ENCODE measurements around the gene FKBP15. TPM values are rescaled to one million over a fixed set of nuclear protein-coding genes. Genes with fewer than 3 reads are reported as not detected.
"Not testable (repeated sequence)": the region's sequence is repeated elsewhere in the genome, so short reads cannot be mapped to it uniquely, and the experiment has no call there.

Gene FKBP15
- total RNA-seq, 4 donors from 2014 or later: 13.3 to 17.5 (median 14.5) TPM

DNA sequence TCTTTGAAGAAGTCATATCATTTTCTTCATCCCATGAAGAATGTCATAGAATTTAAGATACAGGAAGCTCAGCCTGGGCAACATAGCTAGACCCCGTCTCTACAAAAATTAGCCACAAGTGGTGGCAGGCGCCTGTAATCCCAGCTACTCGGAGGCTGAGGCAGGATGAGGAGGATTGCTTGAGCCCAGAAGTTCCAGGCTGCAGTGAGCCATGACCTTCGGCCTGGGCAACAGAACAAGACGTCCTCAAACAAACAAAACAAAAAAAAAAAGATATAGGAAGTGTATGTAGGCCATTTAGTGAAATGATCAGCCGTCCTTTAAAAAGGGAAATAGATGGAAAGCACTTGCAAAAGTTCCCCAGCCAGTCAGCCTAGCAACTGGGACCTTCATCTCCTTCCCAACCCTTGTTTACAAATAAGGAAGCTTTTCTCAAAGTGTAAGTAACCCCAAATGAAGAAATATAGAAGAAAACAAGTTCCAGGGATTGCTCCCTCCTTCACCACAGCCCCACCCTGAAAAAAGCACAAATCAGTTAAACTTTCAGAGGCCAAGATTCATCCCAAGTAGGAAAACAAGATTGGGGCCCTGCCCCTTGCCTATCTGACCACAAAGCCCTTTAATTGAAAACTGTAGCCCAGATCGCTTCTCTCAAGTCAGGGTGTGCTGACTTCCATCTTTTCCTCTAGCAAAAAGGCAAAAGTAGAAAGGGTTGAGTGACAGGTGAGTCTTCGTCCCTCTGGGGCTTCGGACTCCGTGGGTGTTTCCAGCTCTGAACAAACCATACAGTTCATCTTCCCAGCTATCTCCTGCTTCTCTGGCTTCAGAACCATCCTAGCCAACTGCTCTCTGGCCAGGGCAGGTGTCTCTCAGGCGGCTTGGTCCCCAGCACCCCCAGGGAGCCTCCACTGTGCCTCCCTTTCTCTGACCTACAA lies 69.1 kb downstream of the FKBP15 start:
- H3K27ac ChIP-seq: peak overlapping the region; percentile 84 to 94 (median 92)
- intact Hi-C loops (cut with DNase I; ENCODE audit: low total_unique reads): loop anchor here (2.0 to 10.0 kb wide), 4 partner anchors 40 to 123 kb away; partner anchors contain the start of genes CDC26, FKBP15, PRPF4 and SLC31A1

DNA sequence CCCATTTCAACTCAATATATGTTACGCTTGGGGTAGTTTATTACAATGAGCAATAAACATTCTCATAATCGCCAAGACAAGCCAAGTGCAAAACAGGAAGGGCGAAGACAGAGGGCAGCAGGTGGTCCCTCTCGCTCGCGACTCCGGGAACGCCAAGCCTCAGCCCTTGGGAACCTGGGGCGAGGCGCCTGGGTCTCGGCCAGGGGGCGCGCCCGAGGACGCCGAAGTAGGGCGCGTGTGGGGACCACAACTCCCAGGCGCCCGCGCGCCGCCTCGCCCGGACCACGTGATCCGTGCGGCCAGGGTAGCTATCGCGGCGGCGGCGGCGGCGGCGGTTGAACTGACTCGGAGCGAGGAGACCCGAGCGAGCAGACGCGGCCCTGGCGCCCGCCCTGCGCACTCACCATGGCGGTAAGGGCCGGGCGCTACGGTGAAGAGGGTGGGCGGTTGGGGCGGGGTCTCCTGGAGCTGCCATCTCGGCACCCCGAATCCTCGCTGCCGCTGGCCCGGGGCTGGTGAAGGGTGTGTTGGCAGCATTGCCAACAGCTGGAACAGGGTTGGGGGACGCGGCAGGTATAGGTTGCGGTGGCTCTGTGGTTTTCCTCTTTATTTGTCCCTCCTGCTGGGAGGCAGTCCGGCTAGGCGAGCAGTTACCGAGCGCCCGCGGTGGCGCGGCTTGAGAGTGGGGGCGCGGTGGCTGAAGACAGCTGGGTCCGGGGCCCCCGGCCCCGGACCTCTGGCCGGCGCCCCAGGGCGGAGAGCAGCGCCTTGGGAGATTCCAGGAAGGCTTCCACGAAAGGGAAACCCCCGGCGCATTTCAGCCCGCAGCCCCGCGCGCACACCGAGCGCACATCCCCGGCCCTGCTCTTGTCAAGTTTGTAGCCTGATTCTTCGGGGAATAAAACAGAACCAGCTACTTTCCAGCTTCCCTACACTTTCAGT lies 70.1 kb downstream of the FKBP15 start, which contains the start of gene SLC31A2:
TSS of gene SLC31A2 (plus strand) at position 338 of the 942 bp plus-strand sequence. CDS start at position 406, 68 bp downstream.
- intact Hi-C loops (cut with DNase I; ENCODE audit: low total_unique reads) (loop anchor here (1.0 to 10.0 kb wide), 5 partner anchors 39 to 433 kb away; partner anchors contain the start of genes CDC26, FKBP15, INIP and PRPF4), in situ Hi-C loops (cut with MboI; ENCODE audit: low sequenced_read_pairs in 4 of 4) (no loop called here)
- H3K4me1 ChIP-seq: peaks cover 18 to 42% of the 10 kb centered on the region in 2 donors

More for the DNA sequence above, 69.1 kb downstream of the FKBP15 start:
- Histone ChIP-seq H3K4me1 (peaks cover 18 to 47% of the 10 kb centered on the region in 2 donors), H3K27me3 (no peaks in the 10 kb centered on the region), H3K9me3 (no peaks in the 10 kb centered on the region), H3K4me3 (peak overlapping the region; percentile 95 to 99 (median 96)), H3K36me3 (peaks cover 0 to 6% of the 10 kb centered on the region in 2 donors)
- in situ Hi-C loops (cut with MboI; ENCODE audit: low sequenced_read_pairs in 4 of 4): no loop called here
- no peak for DNase-seq
- TF ChIP-seq, protein P1, sequence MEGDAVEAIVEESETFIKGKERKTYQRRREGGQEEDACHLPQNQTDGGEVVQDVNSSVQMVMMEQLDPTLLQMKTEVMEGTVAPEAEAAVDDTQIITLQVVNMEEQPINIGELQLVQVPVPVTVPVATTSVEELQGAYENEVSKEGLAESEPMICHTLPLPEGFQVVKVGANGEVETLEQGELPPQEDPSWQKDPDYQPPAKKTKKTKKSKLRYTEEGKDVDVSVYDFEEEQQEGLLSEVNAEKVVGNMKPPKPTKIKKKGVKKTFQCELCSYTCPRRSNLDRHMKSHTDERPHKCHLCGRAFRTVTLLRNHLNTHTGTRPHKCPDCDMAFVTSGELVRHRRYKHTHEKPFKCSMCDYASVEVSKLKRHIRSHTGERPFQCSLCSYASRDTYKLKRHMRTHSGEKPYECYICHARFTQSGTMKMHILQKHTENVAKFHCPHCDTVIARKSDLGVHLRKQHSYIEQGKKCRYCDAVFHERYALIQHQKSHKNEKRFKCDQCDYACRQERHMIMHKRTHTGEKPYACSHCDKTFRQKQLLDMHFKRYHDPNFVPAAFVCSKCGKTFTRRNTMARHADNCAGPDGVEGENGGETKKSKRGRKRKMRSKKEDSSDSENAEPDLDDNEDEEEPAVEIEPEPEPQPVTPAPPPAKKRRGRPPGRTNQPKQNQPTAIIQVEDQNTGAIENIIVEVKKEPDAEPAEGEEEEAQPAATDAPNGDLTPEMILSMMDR (IDR thresholded peaks at IDR 0.05 in 4 of 5, conservative IDR thresholded peaks at IDR 0.05 in 1 of 5): no peak
- TF ChIP-seq POLR2A (IDR thresholded peaks at IDR 0.05): no peak
- no peak for ATAC-seq

GRCh38 chr9:113149561-113149960 lies 71.5 kb downstream of the FKBP15 start:
- H3K9me3 ChIP-seq; H3K36me3 ChIP-seq; H3K4me3 ChIP-seq; H3K27me3 ChIP-seq; in situ Hi-C loops (cut with MboI; ENCODE audit: low sequenced_read_pairs in 4 of 4); intact Hi-C loops (cut with DNase I; ENCODE audit: low total_unique reads); ATAC-seq; H3K27ac ChIP-seq; DNase-seq: not testable (repeated sequence)
- peaks cover 18 to 29% of the 10 kb centered on the region in 2 donors for H3K4me1 ChIP-seq

More for the DNA sequence above, 70.1 kb downstream of the FKBP15 start, which contains the start of gene SLC31A2:
- no peaks in the 10 kb centered on the region for H3K27me3 ChIP-seq
- H3K27ac ChIP-seq: peak within 1 kb of the TSS; percentile 84 to 94 (median 92)
- DNase-seq: peak; percentile 81 to 86
- peak; percentile 81 to 82 for ATAC-seq
- TF ChIP-seq, protein P1 (IDR thresholded peaks at IDR 0.05 in 4 of 5, conservative IDR thresholded peaks at IDR 0.05 in 1 of 5): peak in 3 of 5 experiments; percentile 23 to 32 (median 28)
- TF ChIP-seq POLR2A (IDR thresholded peaks at IDR 0.05): peak; percentile 70 to 80
- peak within 1 kb of the TSS; percentile 95 to 99 (median 96) for H3K4me3 ChIP-seq
- H3K36me3 ChIP-seq: no peaks in the 10 kb centered on the region
- H3K9me3 ChIP-seq: no peaks in the 10 kb centered on the region

DNA sequence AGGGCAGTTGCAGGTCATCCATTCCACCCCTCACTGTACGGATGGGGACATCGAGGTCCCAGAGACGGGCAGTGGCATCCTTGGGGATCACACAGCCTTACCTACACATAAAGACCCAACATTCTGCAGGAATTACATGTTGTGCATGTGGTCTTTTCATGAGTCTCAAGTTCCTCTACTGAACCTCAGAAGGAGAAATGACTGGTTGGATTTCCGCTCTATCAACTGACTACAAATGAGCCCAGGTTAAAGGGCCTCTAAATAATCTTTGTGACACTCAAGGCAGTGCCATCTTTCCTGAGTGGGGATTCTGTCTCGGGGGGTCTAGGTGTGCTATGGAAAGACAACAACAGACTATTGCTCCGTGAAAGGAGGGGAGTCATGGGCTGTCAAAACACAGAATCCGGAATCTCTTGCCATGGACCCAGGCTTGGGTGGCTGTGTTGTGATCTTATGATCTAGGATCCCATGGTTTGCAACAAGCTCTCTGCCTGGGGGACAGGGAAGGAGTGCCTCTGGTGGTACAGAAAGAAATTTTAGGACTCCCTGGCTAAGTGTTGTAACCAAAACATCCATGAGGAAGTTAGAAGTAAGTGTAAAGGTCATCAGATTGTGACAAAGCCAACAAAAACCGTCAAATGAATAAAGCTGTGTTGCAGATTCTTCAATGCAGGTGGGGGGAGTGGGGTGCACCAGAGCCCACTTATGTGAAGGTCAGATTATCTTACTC lies 72.1 kb downstream of the FKBP15 start:
- in situ Hi-C loops (cut with MboI; ENCODE audit: low sequenced_read_pairs in 4 of 4) (no loop called here), intact Hi-C loops (cut with DNase I; ENCODE audit: low total_unique reads) (no loop called here)
- no peak overlapping the region for H3K4me3 ChIP-seq
- TF ChIP-seq, protein P1 (IDR thresholded peaks at IDR 0.05 in 4 of 5, conservative IDR thresholded peaks at IDR 0.05 in 1 of 5): no peak
- TF ChIP-seq POLR2A (IDR thresholded peaks at IDR 0.05): no peak
- ATAC-seq: no peak
- H3K36me3 ChIP-seq: no peaks in the 10 kb centered on the region
- no peak overlapping the region for H3K27ac ChIP-seq
- peaks cover 14 to 25% of the 10 kb centered on the region in 2 donors for H3K4me1 ChIP-seq
- H3K9me3 ChIP-seq: no peaks in the 10 kb centered on the region
- DNase-seq: no peak
- no peaks in the 10 kb centered on the region for H3K27me3 ChIP-seq
